Activated effector memory CD4-positive, alpha-beta T cell treated with anti-CD3 and anti-CD28 coated beads, Interleukin-2, amount 50 U/mL, for 16 hours (primary cell): ENCODE measurements around the gene BTBD9.

Source experiments
- DNase-seq: peaks from one replicate; pipeline ENCODE4 v3.0.0-alpha.2; 2020

The BTBD9 gene

DNA sequence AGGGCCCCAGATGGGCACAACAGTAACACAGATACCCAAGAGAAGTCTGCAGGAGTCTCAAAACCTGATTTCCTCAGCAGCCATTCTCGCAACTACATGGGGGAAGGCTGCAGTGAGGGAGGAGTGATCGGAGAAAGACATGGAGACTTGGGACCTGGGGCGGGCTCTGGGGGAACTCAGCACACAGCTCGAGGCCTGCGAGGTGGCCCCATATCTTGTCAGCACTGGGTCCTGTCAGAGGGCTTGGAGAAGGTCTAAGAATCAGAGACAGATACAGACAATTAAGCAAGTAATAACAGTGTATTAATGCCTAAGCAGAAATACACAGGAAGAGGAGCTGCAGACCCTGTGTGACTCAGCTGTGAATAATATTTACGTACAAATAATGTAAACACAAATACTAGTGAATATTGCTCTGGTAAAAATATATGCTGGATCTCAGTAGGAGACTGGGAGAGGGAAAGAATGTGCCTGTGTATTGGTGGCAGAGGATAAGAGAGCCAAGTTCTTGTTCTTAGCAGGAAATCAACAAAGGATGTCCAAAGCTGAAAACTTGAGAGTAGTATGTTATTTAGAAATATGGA is 484.0 kb downstream of the BTBD9 start:
- DNase-seq: no peak

DNA sequence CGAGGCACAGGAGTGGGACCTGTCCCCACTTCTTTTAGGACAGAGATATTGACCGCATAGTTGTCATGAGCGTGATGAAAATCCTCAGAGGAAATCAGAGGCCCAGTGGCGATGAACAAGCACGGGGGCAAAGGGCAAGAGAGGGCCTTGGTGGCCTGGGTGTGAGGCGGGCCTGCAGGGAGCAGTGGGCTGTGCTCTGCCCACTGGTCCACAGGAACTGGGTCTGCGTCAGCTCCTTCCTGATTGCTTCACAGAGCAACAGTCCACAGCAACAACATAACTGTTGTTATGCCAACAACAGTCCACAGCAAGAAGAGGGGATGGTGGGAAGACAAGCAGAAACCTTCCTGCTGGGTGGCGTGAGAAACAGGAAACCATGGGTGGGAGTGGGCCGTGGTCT is 484.6 kb downstream of the BTBD9 start:
- DNase-seq: peak; percentile 45

DNA sequence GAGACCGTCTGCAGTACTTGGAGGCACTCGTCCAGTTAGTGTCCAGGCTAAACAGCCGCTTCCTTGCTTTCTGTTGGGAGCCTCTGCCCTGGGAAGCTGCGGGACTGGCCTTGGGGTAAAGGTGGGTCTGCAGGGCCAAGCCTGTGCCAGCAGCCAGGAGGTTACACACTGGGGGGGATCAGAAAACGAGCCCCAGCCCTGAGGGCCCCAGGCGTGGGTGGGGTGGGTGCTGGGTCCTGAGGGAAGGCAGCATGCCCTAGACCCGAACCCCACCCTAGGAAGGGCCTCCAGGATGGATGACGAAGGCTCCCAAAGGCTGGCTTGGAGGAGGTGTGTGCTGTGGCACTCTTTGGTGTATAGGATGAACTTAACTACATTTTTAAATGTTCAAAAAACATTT is 485.0 kb downstream of the BTBD9 start:
- DNase-seq: peak; percentile 54

DNA sequence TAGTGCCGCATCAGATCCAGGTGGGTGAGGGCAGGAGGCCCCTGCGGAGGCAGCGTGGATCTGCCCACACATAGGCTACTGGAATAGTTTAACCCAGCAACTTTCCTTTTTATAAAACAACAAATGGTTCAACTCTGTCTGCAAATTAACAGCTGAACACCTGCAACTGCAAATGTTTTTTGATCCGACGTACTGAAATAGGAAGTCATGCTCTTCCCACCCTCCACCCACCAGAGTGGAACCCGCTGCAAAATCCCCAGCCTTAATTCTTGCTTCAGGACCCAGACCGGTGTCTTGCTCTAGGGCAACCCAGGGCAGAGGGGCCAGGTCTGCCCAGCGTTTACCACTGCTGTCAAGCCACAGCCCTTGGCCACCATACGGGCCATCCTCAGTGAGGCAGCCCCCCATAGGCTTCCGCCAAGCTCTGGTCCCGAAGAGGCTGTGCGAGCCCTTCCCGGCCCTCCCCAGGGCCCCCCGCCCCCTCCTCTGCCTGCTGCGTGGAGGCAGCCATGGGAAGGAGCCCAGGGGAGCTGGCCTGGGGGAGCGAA is 485.9 kb downstream of the BTBD9 start:
- DNase-seq: peak; percentile 38

DNA sequence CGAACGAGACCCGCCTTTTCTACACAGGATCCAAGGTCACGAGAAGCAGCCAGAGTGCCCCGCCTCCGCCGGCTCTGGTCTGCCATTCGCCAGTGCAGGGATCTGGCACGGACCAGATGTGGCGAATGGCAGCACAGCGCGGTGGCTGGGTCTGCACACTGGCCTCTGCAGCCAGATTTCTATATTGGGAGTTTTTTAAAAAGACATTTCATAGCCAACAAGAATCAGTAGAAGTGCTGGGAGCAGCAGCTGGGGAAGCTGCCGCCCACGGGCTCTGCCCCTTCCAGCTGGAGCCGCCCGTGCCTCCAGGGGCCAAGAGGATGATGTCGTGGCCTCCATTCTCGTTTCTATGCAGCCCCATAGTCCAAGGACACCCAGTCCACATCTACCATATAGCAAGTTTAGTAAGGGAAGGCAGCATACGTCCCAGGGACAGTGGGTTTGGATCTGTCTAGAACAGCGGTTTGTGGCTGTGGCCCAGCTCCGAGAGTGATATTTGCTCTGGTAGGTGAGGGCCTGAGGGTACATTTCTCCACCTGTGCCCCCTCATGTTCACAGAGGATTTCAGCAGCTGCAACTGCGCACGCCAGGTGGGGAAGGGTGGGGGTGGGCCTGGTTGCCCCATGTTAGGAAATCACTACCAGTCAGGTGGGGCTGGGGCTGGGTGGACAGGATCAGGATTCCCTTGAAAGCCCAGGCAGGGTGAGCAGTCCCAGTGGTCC is 486.5 kb downstream of the BTBD9 start:
- DNase-seq: peak; percentile 54

DNA sequence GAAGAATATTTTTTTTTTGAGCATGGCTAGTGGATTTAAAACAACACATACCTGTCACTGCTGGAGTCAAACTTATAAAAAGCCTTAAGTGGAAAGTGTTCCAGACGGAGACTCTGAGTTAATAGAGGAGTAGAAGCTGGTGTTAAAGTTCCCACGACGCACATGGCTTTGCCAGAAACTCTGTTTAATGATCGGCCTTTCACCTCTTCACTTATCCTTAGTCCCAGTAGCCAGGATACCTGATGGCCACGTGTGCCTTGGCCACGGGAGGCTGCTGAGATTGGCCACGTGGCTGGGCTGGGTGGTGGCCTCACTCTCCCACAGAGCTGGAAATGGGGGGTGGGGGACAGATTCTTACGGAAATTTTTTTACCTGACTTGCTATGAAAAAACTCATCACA is 487.1 kb downstream of the BTBD9 start:
- DNase-seq: no peak

DNA sequence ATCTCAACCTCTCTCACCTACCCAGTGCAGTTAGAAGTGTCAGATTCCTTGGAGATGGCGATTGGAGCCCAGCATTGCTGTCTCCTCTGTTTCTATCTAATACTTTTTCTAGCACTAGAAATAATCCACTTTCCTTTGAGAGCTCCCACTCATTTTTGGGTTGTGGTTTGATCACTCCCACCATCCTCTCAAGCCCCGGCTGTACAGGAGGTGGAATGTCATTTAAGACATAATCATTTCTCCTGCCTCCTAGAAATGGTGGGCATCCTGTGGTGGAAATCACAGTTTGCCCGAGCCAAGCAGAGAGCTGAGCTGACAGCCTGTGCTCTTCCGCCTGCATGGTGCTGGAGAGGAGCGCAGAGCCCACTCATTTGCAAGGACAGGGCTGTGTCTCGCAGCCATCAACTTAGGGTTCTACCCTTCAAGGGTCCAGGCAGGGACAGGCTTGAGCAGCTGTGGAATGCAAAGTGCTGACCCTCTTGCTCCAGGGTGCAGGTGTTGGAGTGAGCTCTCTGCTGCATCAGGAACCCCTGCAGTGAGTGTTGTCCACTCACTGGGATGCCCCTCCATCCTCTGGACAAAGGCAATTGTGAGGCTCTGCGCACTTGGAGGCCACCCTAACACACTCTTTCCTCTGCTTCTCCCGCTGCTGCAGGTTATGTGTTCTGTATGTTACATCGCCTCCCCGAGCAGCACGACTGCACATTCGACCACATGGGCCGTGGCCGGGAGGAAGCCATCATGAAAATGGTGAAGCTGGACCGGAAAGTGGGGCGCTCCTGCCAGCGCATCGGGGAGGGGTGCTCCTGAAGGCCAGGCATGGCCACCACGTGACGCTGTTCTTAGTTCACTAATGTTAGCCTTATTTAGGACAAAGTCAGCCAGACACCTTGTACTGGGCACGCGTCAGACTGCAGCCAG is 487.9 kb downstream of the BTBD9 start:
- no peak for DNase-seq

DNA sequence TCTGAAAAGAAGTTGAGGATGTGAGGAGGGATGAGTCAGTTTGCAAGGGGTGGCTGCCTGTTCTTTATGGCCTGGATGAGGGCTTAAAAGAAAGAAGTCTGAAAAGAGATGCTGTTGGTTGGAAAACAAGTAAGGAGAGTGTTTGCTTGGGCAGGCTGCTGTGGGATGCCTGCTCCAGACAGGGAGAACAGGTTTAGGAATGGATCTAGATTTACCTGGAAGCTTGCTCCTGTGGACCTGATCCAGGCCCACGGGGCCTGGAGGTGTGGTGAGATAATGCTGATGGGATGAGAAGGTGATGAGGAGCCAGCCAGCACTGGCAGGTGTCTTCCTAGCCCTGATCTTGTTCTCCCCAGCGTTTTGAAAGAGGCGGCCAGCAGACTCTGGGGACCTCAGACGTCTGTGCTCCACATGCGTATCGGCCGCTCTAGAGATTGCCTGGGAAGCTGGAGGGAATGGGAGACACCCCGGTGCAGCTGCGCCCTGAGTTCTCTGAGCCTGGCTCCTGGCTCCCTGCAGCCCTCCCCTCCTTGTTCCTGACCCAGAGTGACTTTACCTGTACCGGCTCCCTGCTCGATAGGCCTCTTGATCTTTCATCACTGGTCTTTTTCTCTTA is 488.9 kb downstream of the BTBD9 start:
- DNase-seq: no peak

DNA sequence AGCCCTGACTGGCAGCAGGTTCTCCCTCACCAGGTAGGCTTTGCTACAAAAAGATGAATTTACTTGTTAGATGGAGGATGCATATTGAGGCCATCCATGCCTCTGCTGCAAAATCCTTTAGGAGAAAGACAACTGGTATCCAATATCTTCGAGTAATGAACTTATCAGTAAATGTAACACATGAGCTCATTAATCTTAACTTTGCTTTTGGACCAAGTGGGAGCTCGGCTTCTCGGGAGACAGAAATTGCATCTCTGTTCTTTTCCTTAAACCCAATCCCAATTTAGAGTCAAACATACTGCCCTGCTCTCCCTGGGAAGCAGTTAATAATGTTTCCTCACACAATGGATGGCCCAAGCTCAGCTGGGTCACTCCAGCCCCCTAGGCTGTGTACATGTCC is 489.7 kb downstream of the BTBD9 start:
- DNase-seq: no peak

DNA sequence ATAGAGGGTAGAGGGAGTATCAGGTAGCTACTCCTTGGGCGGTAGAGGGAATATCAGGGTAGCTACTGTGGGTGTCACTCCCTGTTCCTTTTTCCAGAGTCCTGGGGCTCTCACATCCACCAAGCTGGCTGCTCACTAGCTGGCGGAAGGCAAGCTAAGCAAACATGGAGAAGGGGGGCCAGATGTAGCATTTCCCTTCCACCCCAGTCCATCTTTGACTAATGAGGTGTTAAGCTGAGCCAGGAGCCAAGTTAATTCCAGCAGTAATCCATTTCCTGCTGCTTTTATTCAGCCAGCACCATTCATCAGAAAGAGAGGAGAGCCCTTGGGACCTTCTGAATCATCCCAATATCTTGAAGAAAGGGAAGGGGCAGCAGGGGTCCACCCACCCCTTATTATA is 490.2 kb downstream of the BTBD9 start:
- no peak for DNase-seq

DNA sequence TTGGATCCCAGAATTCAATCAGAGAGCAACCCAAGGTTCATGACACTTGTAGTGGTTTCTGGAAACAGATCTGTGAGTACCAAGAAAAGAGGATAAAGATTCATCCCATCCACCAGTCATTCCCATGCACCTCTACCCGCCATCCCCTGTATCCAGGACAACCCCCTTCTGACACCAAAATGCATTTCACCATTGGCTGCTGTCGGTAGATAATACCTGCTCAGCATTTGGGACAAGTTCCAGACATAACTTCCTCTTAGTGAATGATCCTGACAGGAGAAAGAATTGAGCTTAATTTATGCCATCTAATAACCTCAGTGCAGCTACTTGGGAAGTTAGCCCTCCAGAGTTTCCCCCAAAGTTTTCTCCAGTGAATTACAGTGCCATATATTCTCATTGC is 491.1 kb downstream of the BTBD9 start:
- DNase-seq: no peak

DNA sequence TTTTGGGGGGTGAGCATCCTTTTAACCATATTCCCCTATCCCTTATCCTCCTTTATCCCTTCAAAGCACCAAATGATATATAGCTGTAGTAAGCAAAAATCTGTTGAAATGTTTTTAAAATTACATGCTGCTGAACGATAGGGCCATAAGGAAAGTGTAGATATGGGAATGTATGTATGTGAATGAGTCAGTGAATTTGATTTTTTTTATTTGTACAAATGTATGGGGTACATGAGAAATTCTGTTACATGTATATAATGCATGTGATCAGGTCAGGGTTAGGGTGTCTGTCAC is 493.0 kb downstream of the BTBD9 start:
- no peak for DNase-seq

DNA sequence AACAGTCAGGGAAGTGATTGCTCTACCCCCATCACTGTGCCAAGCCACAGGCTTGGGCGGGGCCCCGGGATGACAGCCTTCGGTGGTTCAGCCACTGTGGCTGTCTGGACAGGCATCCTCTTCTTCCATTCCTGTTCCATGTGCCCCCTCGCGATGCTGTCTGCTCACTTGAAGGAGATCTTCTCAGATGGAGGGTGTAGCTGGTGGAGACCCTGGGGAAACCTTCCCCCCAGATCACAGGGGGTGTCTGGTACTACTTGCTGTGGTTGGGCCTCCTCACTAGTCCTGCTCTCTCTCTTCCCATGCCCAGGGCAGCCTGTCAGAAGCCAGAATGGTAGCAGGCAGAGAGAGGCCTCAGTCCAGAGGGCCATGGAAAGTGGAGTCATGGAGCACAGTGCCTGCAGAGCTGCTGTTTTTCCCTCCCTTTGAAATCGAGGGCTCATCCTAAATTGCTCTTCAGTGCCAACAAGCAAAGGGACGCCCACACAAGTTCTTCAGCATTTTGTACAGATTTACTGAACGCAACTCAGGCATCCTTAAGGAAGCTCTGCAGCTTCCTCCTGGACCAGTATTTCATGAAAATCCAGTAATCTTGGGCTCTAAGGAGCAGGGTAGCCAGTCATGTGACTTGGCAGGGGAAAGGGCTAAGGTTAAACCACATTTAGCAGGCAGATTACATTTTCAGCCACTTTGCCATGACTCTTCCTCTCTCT is 493.6 kb downstream of the BTBD9 start:
- no peak for DNase-seq

DNA sequence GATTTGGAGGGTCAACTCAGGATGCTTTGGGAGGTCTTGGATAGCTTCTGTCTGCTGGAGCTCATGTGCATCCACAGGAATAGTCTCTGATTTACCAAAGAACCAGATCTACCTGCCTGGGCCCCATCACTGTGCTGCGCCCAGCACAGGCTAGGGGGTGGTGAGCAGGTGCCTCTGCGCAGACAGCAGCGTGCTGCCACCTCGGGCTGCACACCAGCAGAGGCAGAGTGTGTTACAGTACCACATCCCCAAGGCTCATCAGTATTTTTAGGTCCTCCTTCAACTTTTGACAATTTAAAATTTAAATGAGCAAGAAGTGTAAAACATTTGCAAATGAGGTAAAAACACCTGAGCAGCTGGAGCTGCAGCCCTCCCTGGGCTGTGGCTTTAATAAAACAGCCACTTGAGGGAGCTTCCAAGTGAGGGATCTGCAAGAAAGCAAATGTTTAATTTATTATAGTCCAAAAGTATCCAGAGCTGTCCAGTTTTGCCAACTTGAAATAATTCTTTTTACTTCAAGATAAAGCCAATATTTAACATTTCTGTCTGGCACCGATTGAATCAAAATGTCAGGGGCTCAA is 495.3 kb downstream of the BTBD9 start:
- no peak for DNase-seq

DNA sequence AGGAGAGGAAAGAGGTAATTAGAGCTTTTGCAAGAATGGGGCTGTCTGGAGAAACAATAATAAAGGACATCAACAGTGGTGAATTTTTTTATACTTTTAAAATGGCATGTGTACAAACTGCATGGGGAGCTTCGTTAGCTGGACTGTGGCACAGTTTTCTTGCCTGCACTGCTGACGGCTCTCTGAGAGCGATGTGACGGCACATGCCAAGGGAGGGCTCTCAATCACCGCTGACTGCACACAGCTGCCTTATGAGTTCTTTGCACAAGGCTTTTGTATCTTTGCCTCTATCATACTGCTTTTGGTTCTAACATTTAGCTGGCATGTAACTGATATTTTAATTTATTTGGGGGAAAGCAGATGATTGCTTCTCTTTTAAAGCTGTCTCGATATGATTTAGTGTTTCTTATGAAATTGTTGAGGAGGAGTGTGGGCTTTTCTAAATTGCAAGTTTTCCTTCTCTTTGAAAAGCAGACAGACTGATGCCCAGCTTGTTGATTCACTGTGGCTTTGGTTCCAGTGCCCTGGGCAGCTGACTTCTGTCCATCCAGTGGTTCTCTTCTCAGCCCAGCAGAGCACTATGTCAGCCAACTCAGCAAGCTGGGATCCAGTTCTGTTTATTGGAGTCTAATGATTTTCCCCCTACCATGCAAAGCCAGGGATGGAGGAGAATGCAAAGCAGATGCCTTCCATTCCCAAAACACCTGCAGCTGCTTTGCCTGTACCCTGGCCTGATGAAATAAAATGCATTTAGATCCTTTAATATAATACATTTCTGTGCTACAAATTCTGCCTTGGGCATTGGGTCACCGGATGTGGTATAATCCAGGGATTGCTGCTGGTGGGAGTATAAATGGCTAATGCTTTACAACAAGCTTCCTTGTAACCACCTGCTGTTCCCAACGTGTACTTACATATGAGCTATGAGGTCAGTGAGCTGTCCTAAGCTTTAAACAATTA is 496.3 kb downstream of the BTBD9 start:
- no peak for DNase-seq

DNA sequence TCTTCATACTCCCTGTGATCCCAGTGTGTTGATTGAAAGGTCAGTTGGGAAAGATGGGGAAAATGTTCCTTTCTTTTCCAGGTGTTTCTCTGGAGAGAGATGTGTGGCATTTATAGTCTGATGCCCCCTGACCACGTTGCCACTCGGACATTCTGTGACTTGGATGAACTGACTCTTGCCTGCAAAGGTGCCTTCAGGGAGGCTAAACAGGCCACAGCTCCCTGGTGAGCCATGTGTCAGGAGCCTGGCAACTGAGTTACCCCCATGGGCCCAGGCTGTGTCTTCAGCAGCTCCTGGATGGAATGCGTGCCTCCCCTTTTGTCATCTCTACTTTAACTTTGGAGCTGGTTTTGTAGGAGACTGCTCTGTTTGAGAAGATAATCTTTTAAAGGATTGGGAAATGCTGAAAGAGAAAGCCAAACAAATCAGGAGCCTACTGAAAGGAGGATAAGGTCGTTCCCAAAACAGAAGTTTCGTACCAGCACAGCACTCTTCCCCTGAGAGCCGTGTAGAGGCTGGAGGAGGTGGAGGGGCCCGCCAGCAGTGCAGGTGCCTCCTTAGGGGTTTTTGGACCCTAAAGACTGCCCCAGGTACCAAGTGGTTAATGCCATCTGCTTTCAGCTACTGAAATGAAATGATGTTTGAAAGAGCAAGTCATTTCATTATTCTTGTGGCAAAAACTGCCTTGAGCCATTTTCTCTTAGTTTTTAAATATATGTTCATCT is 497.4 kb downstream of the BTBD9 start:
- no peak for DNase-seq

DNA sequence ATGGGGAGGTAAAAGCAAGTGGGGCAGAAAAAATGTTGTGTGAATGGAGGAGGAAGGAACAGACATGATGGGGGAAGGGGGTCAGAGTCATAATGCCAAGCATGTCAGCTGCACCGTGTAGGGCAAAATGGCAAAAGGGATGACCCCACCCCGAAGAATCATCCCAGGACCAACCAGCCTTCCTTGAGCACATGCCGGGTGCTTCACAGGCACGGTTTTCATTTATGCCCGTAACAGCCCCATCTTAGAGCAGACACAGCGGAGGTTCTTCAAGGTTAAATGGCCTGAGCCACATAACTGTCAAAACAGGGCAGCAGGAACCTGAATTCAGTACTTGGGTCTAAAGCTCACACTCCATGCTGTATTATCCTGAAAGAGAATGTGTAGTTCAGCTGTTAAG is 498.0 kb downstream of the BTBD9 start:
- no peak for DNase-seq

DNA sequence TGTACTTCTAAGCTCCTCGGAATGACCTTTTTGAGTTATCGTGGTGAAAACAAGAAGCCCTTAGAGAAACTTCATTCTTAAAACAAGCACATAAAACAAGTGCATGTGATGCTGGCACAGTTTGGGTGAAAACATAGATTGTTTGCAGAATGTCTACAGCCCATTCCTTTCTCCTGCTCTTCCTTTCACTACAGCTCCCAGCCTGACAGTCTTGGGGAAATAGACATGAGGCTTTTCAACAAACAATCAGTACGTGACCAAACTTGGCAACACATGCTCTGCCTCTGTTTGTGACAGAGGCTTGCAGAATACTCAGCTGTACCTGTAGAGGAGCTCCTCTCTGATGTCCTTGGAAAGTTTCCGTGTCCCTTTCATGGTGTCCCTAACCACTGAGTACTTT is 498.6 kb downstream of the BTBD9 start:
- DNase-seq: no peak

DNA sequence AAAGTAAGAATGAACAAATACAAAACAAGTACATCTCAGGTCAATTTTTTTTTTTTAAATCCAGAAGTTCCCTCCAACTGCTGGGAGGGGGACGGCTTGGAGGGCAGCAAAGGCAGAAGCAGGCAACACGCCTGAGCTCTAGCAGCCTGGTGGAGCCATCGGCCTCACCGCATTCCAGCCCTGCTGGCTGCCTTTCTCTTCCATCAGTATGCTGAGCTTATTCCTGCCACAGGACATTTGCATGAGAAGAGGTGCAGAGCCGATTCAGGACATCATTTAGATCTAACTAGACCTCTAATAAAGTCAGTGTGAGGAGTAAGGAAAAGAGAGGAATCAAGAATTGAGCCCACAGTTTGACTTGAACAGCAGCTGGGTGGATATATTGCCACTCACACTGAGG is 501.4 kb downstream of the BTBD9 start:
- no peak for DNase-seq

DNA sequence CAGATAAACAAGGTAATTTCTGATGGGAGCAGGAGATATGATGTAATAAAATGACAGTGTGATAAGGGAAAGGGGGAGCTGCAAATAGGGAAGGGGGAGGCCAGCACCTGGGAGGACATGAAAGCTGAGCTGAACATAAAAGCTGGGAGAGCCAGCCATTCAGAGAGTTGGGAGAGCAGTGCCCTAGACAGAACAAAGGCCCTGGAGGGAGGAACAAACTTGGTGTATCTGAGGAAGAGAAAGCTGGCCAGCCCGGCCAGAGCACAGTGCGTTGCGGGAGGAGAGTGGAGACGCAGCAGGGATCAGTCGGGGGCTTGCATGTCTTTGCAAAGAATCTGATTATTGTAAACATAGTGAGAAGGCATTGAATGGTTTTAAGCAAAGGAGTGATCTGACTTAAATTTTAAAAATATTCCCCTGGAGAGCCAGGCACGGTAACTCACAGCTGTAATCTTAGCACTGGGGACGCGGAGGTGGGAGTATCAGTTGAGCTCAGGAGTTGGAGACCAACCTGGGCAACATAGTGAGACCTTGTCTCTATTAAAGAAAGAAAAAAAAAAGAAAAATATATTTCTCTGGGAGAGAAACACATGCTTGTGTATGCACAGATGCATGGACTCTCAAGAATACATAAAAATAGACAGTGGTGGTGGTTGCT is 502.0 kb downstream of the BTBD9 start:
- no peak for DNase-seq
